ENCODE measurements around the gene MICU1. TPM values are rescaled to one million over a fixed set of nuclear protein-coding genes. Genes with fewer than 3 reads are reported as not detected.

The MICU1 gene
- total RNA-seq, 1 donor from 2014 or later, result 28.7 TPM

GRCh38 chr10:72622271-72622670 is 3.6 kb downstream of the MICU1 start:
- Histone ChIP-seq H4K20me1 (ENCODE audit: insufficient read depth, low read length) (peaks cover 8% of the 10 kb centered on the region), H3K27ac (ENCODE audit: low read depth, low read length) (no peak overlapping the region), H3K27me3 (ENCODE audit: insufficient read depth, low read length) (no peaks in the 10 kb centered on the region), H3K4me3 (ENCODE audit: insufficient read depth, low read depth, low read length) (no peak overlapping the region), H3K79me2 (ENCODE audit: insufficient read depth, low read length) (peaks cover 56% of the 10 kb centered on the region), H3K9me3 (ENCODE audit: insufficient read depth, low read depth, low read length) (no peaks in the 10 kb centered on the region), H3K4me2 (ENCODE audit: low read length) (no peak overlapping the region), H3K36me3 (ENCODE audit: insufficient read depth, low read length) (no peaks in the 10 kb centered on the region), H2AFZ (ENCODE audit: low read depth, low read length) (no peak overlapping the region), H3K9ac (ENCODE audit: low read length) (no peak overlapping the region), H3K4me1 (ENCODE audit: insufficient read depth, low read length) (peaks cover 6% of the 10 kb centered on the region)
- H3K4me1 Mint-ChIP-seq (ENCODE audit: low read depth, unreplicated experiment), result peaks cover 5% of the 10 kb centered on the region
- H3K27ac Mint-ChIP-seq (ENCODE audit: unreplicated experiment), result no peak overlapping the region
- H3K4me3 Mint-ChIP-seq (ENCODE audit: unreplicated experiment), result no peak overlapping the region
- H3K9me3 Mint-ChIP-seq (ENCODE audit: unreplicated experiment), result no peaks in the 10 kb centered on the region
- no peak for TF ChIP-seq CTCF (IDR thresholded peaks at IDR 0.05; ENCODE audit: insufficient read depth, low read depth, low read length)
- TF ChIP-seq EZH2 (IDR thresholded peaks at IDR 0.05; ENCODE audit: insufficient read depth, low read length), result no peak
- DNase-seq (ENCODE audit: low read depth), result peak; percentile 33
- peaks cover 2% of the 10 kb centered on the region for H3K36me3 Mint-ChIP-seq (ENCODE audit: low read depth, unreplicated experiment)
- no peaks in the 10 kb centered on the region for H3K27me3 Mint-ChIP-seq (ENCODE audit: low read depth, unreplicated experiment)
- no peak for FAIRE-seq

- Mint-ChIP-seq H3K36me3 (ENCODE audit: low read depth, unreplicated experiment) (no peaks in the 10 kb centered on the region), H3K27ac (ENCODE audit: unreplicated experiment) (no peak overlapping the region), H3K9me3 (ENCODE audit: unreplicated experiment) (no peaks in the 10 kb centered on the region), H3K4me1 (ENCODE audit: low read depth, unreplicated experiment) (no peaks in the 10 kb centered on the region), H3K4me3 (ENCODE audit: unreplicated experiment) (no peak overlapping the region), H3K27me3 (ENCODE audit: low read depth, unreplicated experiment) (no peaks in the 10 kb centered on the region)
- no peak for TF ChIP-seq EZH2 (IDR thresholded peaks at IDR 0.05; ENCODE audit: insufficient read depth, low read length)
- no peak for TF ChIP-seq CTCF (IDR thresholded peaks at IDR 0.05; ENCODE audit: insufficient read depth, low read depth, low read length)
- no peak overlapping the region for H3K4me3 ChIP-seq (ENCODE audit: insufficient read depth, low read depth, low read length)
- no peak for FAIRE-seq
- H3K9ac ChIP-seq (ENCODE audit: low read length), result no peak overlapping the region
- H3K79me2 ChIP-seq (ENCODE audit: insufficient read depth, low read length), result peaks cover 40% of the 10 kb centered on the region
- peak; percentile 44 for DNase-seq (ENCODE audit: low read depth)
- no peak overlapping the region for H2AFZ ChIP-seq (ENCODE audit: low read depth, low read length)
- H3K4me2 ChIP-seq (ENCODE audit: low read length), result no peak overlapping the region
- H3K27ac ChIP-seq (ENCODE audit: low read depth, low read length), result no peak overlapping the region
- peaks cover 23% of the 10 kb centered on the region for H4K20me1 ChIP-seq (ENCODE audit: insufficient read depth, low read length)
- H3K36me3 ChIP-seq (ENCODE audit: insufficient read depth, low read length), result no peaks in the 10 kb centered on the region
- H3K4me1 ChIP-seq (ENCODE audit: insufficient read depth, low read length), result no peaks in the 10 kb centered on the region
- no peaks in the 10 kb centered on the region for H3K9me3 ChIP-seq (ENCODE audit: insufficient read depth, low read depth, low read length)
- H3K27me3 ChIP-seq (ENCODE audit: insufficient read depth, low read length), result no peaks in the 10 kb centered on the region
Observed at GRCh38 chr10:72616716-72617115, 9.2 kb downstream of the MICU1 start.

- TF ChIP-seq EZH2 (IDR thresholded peaks at IDR 0.05; ENCODE audit: insufficient read depth, low read length) (no peak), CTCF (IDR thresholded peaks at IDR 0.05; ENCODE audit: insufficient read depth, low read depth, low read length) (no peak)
- FAIRE-seq (no peak), DNase-seq (ENCODE audit: low read depth) (no peak)
- Histone ChIP-seq H4K20me1 (ENCODE audit: insufficient read depth, low read length) (peaks cover 27% of the 10 kb centered on the region), H3K79me2 (ENCODE audit: insufficient read depth, low read length) (peaks cover 42% of the 10 kb centered on the region), H3K4me3 (ENCODE audit: insufficient read depth, low read depth, low read length) (no peak overlapping the region), H2AFZ (ENCODE audit: low read depth, low read length) (no peak overlapping the region), H3K27me3 (ENCODE audit: insufficient read depth, low read length) (no peaks in the 10 kb centered on the region), H3K4me1 (ENCODE audit: insufficient read depth, low read length) (no peaks in the 10 kb centered on the region), H3K27ac (ENCODE audit: low read depth, low read length) (no peak overlapping the region), H3K36me3 (ENCODE audit: insufficient read depth, low read length) (no peaks in the 10 kb centered on the region), H3K4me2 (ENCODE audit: low read length) (no peak overlapping the region), H3K9me3 (ENCODE audit: insufficient read depth, low read depth, low read length) (no peaks in the 10 kb centered on the region), H3K9ac (ENCODE audit: low read length) (no peak overlapping the region)
- no peaks in the 10 kb centered on the region for H3K4me1 Mint-ChIP-seq (ENCODE audit: low read depth, unreplicated experiment)
- no peaks in the 10 kb centered on the region for H3K27me3 Mint-ChIP-seq (ENCODE audit: low read depth, unreplicated experiment)
- no peak overlapping the region for H3K27ac Mint-ChIP-seq (ENCODE audit: unreplicated experiment)
- no peak overlapping the region for H3K4me3 Mint-ChIP-seq (ENCODE audit: unreplicated experiment)
- H3K9me3 Mint-ChIP-seq (ENCODE audit: unreplicated experiment), result no peaks in the 10 kb centered on the region
- no peaks in the 10 kb centered on the region for H3K36me3 Mint-ChIP-seq (ENCODE audit: low read depth, unreplicated experiment)
Observed at GRCh38 chr10:72615970-72616369, 9.9 kb downstream of the MICU1 start.

Measured in astrocyte (in vitro differentiated cells and primary cell).